ENCODE measurements around the gene LGR5.

GRCh38 chr12:71417181-71417580 lies 22.4 kb upstream of the LGR5 start:
- TF ChIP-seq EP300 (IDR thresholded peaks at IDR 0.05) (no peak), POLR2A (IDR thresholded peaks at IDR 0.05) (no peak)
